WTC11 (cell line): ENCODE results near the gene HOMEZ. TPM values are rescaled to one million over a fixed set of nuclear protein-coding genes. Genes with fewer than 3 reads are reported as not detected.

Experiments
- ATF1 ChIP-seq: sonication (generic); formaldehyde crosslinking; IDR thresholded peaks from 2 replicates; pipeline ENCODE4 v1.8.1; 2023; ENCODE audit warnings: mild to moderate bottlenecking, moderate library complexity, missing genetic modification reagents
- ATF3 ChIP-seq: sonication (generic); formaldehyde crosslinking; conservative IDR thresholded peaks from 2 replicates; pipeline ENCODE4 v1.8.1; 2022; ENCODE audit warnings: mild to moderate bottlenecking, missing genetic modification reagents
- ATF6 ChIP-seq: sonication (generic); formaldehyde crosslinking; IDR thresholded peaks from 2 replicates; pipeline ENCODE4 v1.8.1; 2023; ENCODE audit warnings: mild to moderate bottlenecking, missing genetic modification reagents
- CREM ChIP-seq: sonication (generic); formaldehyde crosslinking; IDR thresholded peaks from 2 replicates; pipeline ENCODE4 v1.8.1; 2022; ENCODE audit warnings: mild to moderate bottlenecking, missing genetic modification reagents, moderate library complexity
- E2F5 ChIP-seq: sonication (generic); formaldehyde crosslinking; IDR thresholded peaks from 2 replicates; pipeline ENCODE4 v1.8.1; 2022; ENCODE audit warnings: mild to moderate bottlenecking, moderate library complexity, missing genetic modification reagents
- EMX1 ChIP-seq: fragments of 250-450 bp; sonication (Bioruptor Pico); IDR thresholded peaks from 2 replicates; pipeline ENCODE4 v1.8.0; 2021; ENCODE audit warnings: mild to moderate bottlenecking
- ERG ChIP-seq: fragments of 250-450 bp; sonication (Bioruptor Pico); IDR thresholded peaks from 2 replicates; pipeline ENCODE4 v1.8.0; 2021; ENCODE audit warnings: mild to moderate bottlenecking
- ESRRA ChIP-seq: sonication (generic); formaldehyde crosslinking; IDR thresholded peaks from 2 replicates; pipeline ENCODE4 v1.8.1; 2022; ENCODE audit warnings: mild to moderate bottlenecking, missing genetic modification reagents, borderline replicate concordance
- GABPB1 ChIP-seq: sonication (generic); formaldehyde crosslinking; IDR thresholded peaks from 2 replicates; pipeline ENCODE4 v1.8.1; 2023; ENCODE audit warnings: mild to moderate bottlenecking, missing genetic modification reagents
- GTF2I ChIP-seq: fragments of 250-450 bp; sonication (Bioruptor Pico); conservative IDR thresholded peaks from 2 replicates; pipeline ENCODE4 v1.4.0; 2021; ENCODE audit warnings: mild to moderate bottlenecking
- IRF2 ChIP-seq: sonication (generic); formaldehyde crosslinking; IDR thresholded peaks from 2 replicates; pipeline ENCODE4 v1.8.0; 2022; ENCODE audit warnings: low read depth, missing genetic modification reagents, borderline replicate concordance
- MYBL2 ChIP-seq: sonication (generic); formaldehyde crosslinking; IDR thresholded peaks from 2 replicates; pipeline ENCODE4 v1.8.1; 2023; ENCODE audit warnings: mild to moderate bottlenecking, moderate library complexity, missing genetic modification reagents
- NFE2L1 ChIP-seq: sonication (generic); formaldehyde crosslinking; IDR thresholded peaks from 2 replicates; pipeline ENCODE4 v1.8.1; 2023; ENCODE audit warnings: missing genetic modification reagents
- PREB ChIP-seq: sonication (generic); formaldehyde crosslinking; IDR thresholded peaks from 2 replicates; pipeline ENCODE4 v1.8.1; 2022; ENCODE audit warnings: mild to moderate bottlenecking, missing genetic modification reagents, moderate library complexity, borderline replicate concordance
- PRRX2 ChIP-seq: fragments of 250-450 bp; sonication (Bioruptor Pico); IDR thresholded peaks from 2 replicates; pipeline ENCODE4 v1.8.0; 2021; ENCODE audit warnings: mild to moderate bottlenecking
- RELA ChIP-seq: sonication (generic); formaldehyde crosslinking; IDR thresholded peaks from 2 replicates; pipeline ENCODE4 v1.8.1; 2022; ENCODE audit warnings: missing genetic modification reagents, mild to moderate bottlenecking, borderline replicate concordance
- RORB ChIP-seq: fragments of 250-450 bp; sonication (Bioruptor Pico); IDR thresholded peaks from 2 replicates; pipeline ENCODE4 v1.9.0; 2021; ENCODE audit warnings: mild to moderate bottlenecking
- SMAD4 ChIP-seq: sonication (generic); formaldehyde crosslinking; IDR thresholded peaks from 2 replicates; pipeline ENCODE4 v1.8.0; 2022; ENCODE audit warnings: mild to moderate bottlenecking, missing genetic modification reagents
- SOX15 ChIP-seq: fragments of 250-450 bp; sonication (Bioruptor Pico); IDR thresholded peaks from 2 replicates; pipeline ENCODE4 v1.9.0; 2021; ENCODE audit warnings: mild to moderate bottlenecking
- TEAD1 ChIP-seq: sonication (generic); formaldehyde crosslinking; IDR thresholded peaks from 2 replicates; pipeline ENCODE4 v1.8.0; 2022; ENCODE audit warnings: mild to moderate bottlenecking, missing genetic modification reagents
- TEAD4 ChIP-seq: sonication (generic); formaldehyde crosslinking; IDR thresholded peaks from 2 replicates; pipeline ENCODE4 v1.8.0; 2022; ENCODE audit warnings: mild to moderate bottlenecking, missing genetic modification reagents
- TP53 ChIP-seq: sonication (generic); formaldehyde crosslinking; IDR thresholded peaks from 2 replicates; pipeline ENCODE4 v1.8.1; 2023; ENCODE audit warnings: mild to moderate bottlenecking, missing genetic modification reagents
- USF1 ChIP-seq: sonication (generic); formaldehyde crosslinking; IDR thresholded peaks from 2 replicates; pipeline ENCODE4 v1.8.0; 2022; ENCODE audit warnings: mild to moderate bottlenecking, missing genetic modification reagents
- ZNF121 ChIP-seq: sonication (generic); formaldehyde crosslinking; IDR thresholded peaks from 2 replicates; pipeline ENCODE4 v1.8.0; 2023; ENCODE audit warnings: missing genetic modification reagents
- ZNF138 ChIP-seq: sonication (generic); formaldehyde crosslinking; conservative IDR thresholded peaks from 2 replicates; pipeline ENCODE4 v1.8.1; 2022; ENCODE audit warnings: mild to moderate bottlenecking, moderate library complexity, missing genetic modification reagents
- ZNF263 ChIP-seq: sonication (generic); formaldehyde crosslinking; IDR thresholded peaks from 2 replicates; pipeline ENCODE4 v1.8.1; 2022; ENCODE audit warnings: low read depth, mild to moderate bottlenecking, moderate library complexity, missing genetic modification reagents
- ZNF281 ChIP-seq: sonication (generic); formaldehyde crosslinking; IDR thresholded peaks from 2 replicates; pipeline ENCODE4 v1.8.0; 2023; ENCODE audit warnings: mild to moderate bottlenecking, missing genetic modification reagents
- ZNF317 ChIP-seq: sonication (generic); formaldehyde crosslinking; IDR thresholded peaks from 2 replicates; pipeline ENCODE4 v1.8.1; 2023; ENCODE audit warnings: low read depth, mild to moderate bottlenecking, moderate library complexity, missing genetic modification reagents, borderline replicate concordance
- ZNF423 ChIP-seq: fragments of 250-450 bp; sonication (Bioruptor Pico); IDR thresholded peaks from 2 replicates; pipeline ENCODE4 v2.1.2; 2022; ENCODE audit warnings: mild to moderate bottlenecking, moderate library complexity
- ZSCAN18 ChIP-seq: fragments of 250-450 bp; sonication (Bioruptor Pico); IDR thresholded peaks from 2 replicates; pipeline ENCODE4 v2.1.2; 2022; ENCODE audit warnings: mild to moderate bottlenecking, moderate library complexity
- total RNA-seq: library from RNA; stranded (reverse); gene quantifications from 3 replicates; pipeline ENCODE4 v1.2.3, GENCODE V29; 2021

HOMEZ gene
- total RNA-seq, 1 experiment from 2014 or later = 10.7 TPM

- no peak for TF ChIP-seq ATF3 (CRISPR knock-in tag)
- TF ChIP-seq ZNF423 (CRISPR knock-in tag) = no peak
- TF ChIP-seq SMAD4 = no peak
- TF ChIP-seq GTF2I (CRISPR knock-in tag) = no peak
- no peak for TF ChIP-seq ATF6 (CRISPR knock-in tag)
- no peak for TF ChIP-seq CREM
- TF ChIP-seq RORB (CRISPR knock-in tag) = no peak
- TF ChIP-seq TEAD4 (CRISPR knock-in tag) = no peak
- no peak for TF ChIP-seq SOX15 (CRISPR knock-in tag)
- peak; percentile 27; the same call in 1 of the 2 replicates for TF ChIP-seq GABPB1 (CRISPR knock-in tag)
- TF ChIP-seq ESRRA (CRISPR knock-in tag) = no peak
- 0 out of 2 replicates have a peak, but pooled peaks have one; percentile 84 for TF ChIP-seq RELA (CRISPR knock-in tag)
- TF ChIP-seq USF1 = no peak
- TF ChIP-seq ZNF138 (CRISPR knock-in tag) = no peak
- TF ChIP-seq E2F5 (CRISPR knock-in tag) = peak; percentile 12; the same call in 1 of the 2 replicates
- no peak for TF ChIP-seq TP53 (CRISPR knock-in tag)
- TF ChIP-seq ZNF121 (CRISPR knock-in tag) = peak; percentile 10; the same call in 1 of the 2 replicates
- no peak; the same call in 1 of the 2 replicates for TF ChIP-seq ZNF263 (CRISPR knock-in tag)
- TF ChIP-seq EMX1 (CRISPR knock-in tag) = no peak
- no peak for TF ChIP-seq PRRX2
- TF ChIP-seq ATF1 = no peak
- TF ChIP-seq IRF2 = no peak
- no peak for TF ChIP-seq PREB (CRISPR knock-in tag)
- TF ChIP-seq TEAD1 (CRISPR knock-in tag) = no peak
- no peak for TF ChIP-seq ZSCAN18 (CRISPR knock-in tag)
- TF ChIP-seq MYBL2 (CRISPR knock-in tag) = 0 out of 2 replicates have a peak, but pooled peaks have one; percentile 24
- TF ChIP-seq NFE2L1 (CRISPR knock-in tag) = peak; percentile 73; the same call in 1 of the 2 replicates
- no peak for TF ChIP-seq ZNF281 (CRISPR knock-in tag)
- no peak for TF ChIP-seq ZNF317
- TF ChIP-seq ERG (CRISPR knock-in tag) = no peak
These were observed 16.6 kb upstream of the HOMEZ start, which contains the start of gene PPP1R3E (continued) for GRCh38 chr14:23302290-23303225.
